Renal cortical epithelial cell (primary cell): ENCODE data around the gene MED17. TPM values are rescaled to one million over a fixed set of nuclear protein-coding genes. Genes with fewer than 3 reads are reported as not detected.

ENCODE experiments used
- DNase-seq: peaks from one replicate; pipeline ENCODE4 v3.0.0-alpha.2; 2011; ENCODE audit warnings: low read depth
- total RNA-seq: library from RNA; depleted of rRNA; stranded (reverse); fragments of >200 nt; gene quantifications from 2 replicates; pipeline ENCODE4 v1.2.3, GENCODE V29; 2014

The MED17 gene
- total RNA-seq, 1 donor from 2014 or later: 45.9 TPM

- peak; percentile 5 for DNase-seq
Measured at GRCh38 chr11:93817426-93818348, 33.6 kb downstream of the MED17 start.

- DNase-seq: no peak
Measured at GRCh38 chr11:93819966-93820695, 36.0 kb downstream of the MED17 start.

GRCh38 chr11:93820847-93821246 lies 36.8 kb downstream of the MED17 start:
- no peak for DNase-seq

GRCh38 chr11:93821617-93822016 lies 37.5 kb downstream of the MED17 start:
- DNase-seq: peak; percentile 58

DNA sequence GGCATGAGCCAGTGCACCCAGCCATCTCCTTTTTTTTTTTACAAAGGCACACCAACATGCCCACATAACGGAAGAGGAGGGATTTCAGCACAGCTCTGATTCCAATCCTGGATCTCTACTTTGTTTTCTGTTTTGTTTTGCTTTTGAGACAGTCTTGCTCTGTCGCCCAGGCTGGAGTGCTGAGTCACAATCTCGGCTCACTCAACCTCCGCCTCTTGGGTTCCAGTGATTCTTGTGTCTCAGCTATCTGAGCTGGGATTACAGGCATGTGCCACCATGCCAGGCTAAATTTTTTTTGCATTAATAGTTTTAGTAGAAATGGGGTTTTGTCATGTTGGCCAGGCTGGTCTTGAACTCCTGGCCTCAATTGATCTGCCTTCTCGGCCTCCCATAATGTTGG lies 38.3 kb downstream of the MED17 start:
- peak; percentile 73 for DNase-seq

- no peak for DNase-seq
Measured at GRCh38 chr11:93823210-93823609, 39.1 kb downstream of the MED17 start.

- DNase-seq: no peak
Measured at GRCh38 chr11:93827363-93827762, 43.3 kb downstream of the MED17 start.

GRCh38 chr11:93829598-93829997 lies 45.5 kb downstream of the MED17 start:
- DNase-seq: no peak

DNA sequence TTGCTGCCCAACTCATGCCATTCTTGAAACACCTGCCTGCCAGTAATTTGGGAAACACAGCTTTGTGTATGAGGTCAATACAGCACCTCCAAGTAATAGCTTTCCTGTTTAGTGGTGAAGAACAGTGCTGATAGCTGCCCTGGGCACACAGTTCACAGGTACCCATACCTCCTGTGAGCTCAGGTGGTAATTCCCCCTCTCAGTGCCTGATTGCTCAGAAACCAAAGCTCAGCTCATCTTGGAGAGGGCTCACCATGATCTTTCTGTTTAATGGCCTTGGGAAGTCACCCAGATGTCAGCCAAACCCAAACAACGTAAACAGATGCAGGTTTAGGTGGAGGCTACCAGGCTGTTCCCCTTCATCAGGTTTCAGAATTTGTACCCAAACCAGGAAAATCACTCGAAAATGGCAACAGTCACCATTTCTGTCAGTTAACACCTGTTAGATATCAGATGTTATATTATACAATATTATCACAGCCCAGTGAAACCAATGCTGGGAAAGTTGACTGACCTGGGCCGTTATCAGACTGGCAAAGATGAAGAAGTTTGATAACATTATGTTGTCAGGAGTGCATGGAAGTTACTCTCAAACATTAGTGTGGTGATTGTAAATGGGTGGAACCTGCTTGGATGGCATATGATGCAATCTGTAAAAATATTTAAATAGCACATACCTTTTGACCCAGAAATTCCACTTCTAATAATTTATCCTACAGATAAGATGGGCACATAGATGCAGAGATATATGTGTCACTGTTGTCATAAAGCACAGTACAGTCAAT lies 47.5 kb downstream of the MED17 start:
- no peak for DNase-seq

- no peak for DNase-seq
Measured at GRCh38 chr11:93832780-93833179, 48.7 kb downstream of the MED17 start.

DNA sequence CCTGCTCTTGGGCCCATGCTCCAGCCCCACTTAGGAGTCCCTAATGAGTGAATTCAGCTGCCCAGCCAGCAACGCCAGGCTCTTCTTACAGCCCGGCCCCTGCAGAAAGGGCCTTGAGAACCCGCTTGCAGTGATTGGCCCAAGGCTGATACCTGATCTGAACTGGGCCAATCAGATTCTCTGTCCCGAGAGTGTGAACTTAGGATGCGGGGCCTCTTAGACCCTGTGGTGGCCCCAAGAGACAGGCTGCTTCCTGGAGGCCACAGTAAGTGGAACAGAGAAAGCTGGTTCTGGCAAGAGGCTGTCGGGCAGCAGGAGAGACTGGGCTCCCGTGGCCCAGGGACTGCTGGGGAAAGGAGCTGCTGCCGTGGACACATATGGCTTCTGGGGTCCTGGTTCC lies 54.9 kb downstream of the MED17 start:
- no peak for DNase-seq

DNA sequence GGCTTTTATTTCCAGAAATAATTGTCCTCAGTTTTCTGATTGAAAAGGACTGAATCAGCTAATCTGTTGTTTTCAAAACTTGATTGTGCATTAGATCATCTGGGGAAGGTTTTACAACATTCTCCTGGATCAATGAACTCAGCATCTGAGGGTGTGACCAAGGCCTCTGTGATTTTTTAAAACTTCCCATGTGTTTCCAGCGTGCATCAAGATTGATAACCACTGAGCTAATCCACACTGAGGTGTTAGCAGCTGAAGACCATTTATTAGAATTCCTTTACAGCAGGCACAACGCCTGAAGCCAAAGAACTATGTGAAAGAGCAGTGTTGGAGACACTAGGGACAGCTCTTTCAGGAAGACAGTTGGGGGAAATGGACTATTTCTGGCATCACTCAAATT lies 56.1 kb downstream of the MED17 start:
- DNase-seq: no peak

DNA sequence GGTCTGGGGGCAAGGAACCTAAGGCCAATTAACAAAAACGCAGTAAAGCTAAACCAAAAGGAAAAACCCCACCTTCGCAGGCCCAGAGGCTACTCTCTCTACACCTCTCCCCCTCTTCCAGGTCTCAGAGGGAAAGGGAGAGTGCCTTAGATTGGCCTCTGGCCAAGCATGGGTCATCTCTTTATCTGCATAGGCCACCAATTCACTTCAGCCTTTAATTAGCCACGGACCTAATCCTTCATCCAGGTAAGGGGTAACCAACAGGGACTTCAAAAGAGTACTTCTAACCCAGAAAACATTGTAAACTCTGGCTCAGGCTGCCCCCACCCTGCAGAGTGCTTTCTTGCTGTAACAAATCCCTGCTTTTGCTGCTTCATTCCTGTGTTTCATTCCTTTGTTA lies 56.9 kb downstream of the MED17 start:
- no peak for DNase-seq

DNA sequence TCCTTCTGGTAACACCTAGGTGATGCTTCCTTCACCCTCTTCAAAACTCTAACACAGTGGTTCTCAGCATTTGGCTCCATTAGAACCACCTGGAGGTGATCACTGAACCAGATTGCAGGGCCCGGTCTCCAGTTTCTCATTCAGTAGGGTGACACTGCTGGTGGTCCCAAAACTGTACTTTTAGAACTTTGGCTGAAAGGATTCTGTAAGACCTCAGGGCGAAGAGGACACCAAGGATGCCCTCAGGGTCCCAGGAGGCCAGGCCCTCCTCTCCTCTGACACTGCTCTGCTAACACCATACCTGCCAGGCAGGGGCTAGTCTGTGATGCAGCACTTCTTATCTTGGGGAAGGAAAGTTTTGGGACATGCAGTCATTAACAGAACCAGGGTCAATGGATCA lies 57.4 kb downstream of the MED17 start:
- DNase-seq: no peak

GRCh38 chr11:93842034-93842433 lies 58.0 kb downstream of the MED17 start:
- no peak for DNase-seq

- peak; percentile 33 for DNase-seq
Measured at GRCh38 chr11:93842461-93842860, 58.4 kb downstream of the MED17 start.

DNA sequence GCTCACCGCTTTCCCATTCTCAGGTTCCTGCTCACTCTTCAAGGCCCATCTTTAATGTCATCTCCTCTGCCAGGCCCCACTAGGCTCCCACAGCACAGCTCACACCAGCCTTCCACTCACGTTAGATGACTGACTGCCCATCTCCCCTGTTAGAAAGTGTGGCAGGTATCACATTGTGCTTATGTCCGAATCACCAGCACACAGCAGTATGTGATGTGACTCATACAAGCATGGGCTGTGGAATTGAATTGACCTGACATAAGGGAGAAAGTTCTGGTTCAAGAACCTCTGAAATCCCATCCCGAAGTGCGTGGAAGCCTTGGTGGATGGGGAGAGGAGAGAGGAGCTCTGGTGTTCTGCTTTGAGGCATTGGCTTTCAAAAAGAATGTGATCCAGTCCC lies 59.8 kb downstream of the MED17 start:
- DNase-seq: peak; percentile 35

GRCh38 chr11:93844568-93844967 lies 60.5 kb downstream of the MED17 start:
- no peak for DNase-seq

DNA sequence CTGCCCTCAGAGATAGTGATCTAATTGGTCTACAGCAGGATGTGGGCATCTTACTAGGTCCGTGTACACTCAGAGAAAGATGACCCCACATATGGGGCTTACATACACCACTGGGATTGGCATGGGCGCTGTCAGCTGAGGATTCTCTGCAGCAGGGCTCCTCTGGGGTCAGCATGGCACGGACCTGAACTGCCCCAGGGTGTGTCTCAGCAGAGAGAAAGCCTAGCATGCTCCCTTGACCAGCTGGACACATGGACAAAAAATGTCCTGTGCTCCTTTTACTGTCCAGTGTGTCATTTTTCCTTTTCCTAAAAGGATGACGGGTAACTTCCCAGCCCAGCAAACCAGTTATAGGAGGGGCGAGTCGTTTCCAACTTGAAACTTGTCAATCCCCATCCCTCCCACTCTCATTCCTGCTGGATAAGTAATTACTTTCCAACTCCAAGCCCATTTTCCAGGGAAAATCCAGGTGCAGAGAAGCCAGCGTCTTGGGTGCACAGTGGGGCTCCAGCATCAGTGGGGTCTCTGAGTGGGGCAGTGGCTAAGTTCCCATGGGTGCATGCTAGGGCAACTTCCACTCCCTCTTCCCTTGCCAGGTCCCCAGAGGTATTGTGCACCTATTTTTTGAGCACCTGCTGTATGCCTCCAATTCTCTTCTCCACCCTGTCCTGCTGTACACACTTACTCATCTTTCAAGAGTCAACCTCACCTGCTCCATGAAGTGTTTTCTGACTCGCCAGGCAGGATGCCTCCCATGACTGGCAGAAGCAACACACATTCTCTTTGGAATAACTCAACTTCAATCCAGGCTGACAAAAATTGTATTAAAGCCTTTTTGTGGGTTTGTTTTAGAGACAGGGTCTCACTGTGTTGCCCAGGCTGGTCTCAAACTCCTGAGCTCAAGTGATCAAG lies 61.4 kb downstream of the MED17 start:
- no peak for DNase-seq

DNA sequence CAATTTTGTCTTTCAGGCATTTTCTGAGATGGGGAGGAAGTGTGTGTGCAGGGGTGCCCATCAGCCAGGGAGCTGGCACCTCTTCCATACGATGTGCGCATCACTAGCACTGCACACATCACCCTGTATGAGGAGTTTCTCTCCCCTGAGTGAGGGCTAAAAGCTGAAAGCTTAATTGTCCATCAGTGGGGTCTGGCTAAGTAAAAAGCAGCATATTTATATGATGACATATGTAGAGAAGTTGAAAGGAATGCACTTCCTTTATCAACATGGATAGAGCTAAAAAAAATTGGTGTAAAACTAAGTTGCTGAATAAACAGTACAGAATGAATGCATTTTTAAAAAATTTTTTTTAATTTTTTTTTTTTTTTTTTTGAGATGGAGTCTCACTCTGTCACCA lies 62.3 kb downstream of the MED17 start:
- DNase-seq: no peak

- DNase-seq: no peak
Measured at GRCh38 chr11:93849201-93849600, 65.1 kb downstream of the MED17 start.
